Activated naive CD4-positive, alpha-beta T cell treated with anti-CD3 and anti-CD28 coated beads, Interleukin-2, amount 50 U/mL, for 16 hours (primary cell): Measurements from ENCODE around the gene KCTD19.

Source experiments
- DNase-seq: peaks from one replicate; pipeline ENCODE4 v3.0.0-alpha.2; 2020

Gene KCTD19

GRCh38 chr16:67312719-67313118, 13.8 kb downstream of the KCTD19 start:
- no peak for DNase-seq

- peak; percentile 87 for DNase-seq
Measured at GRCh38 chr16:67311607-67312488, 14.7 kb downstream of the KCTD19 start.

GRCh38 chr16:67310561-67310960, 16.0 kb downstream of the KCTD19 start:
- no peak for DNase-seq

- DNase-seq: no peak
Measured at GRCh38 chr16:67305216-67306071, 21.1 kb downstream of the KCTD19 start.

GRCh38 chr16:67304020-67304419, 22.5 kb downstream of the KCTD19 start:
- DNase-seq: no peak

- no peak for DNase-seq
Measured at GRCh38 chr16:67302970-67303369, 23.6 kb downstream of the KCTD19 start.

GRCh38 chr16:67302076-67302475, 24.5 kb downstream of the KCTD19 start:
- no peak for DNase-seq

GRCh38 chr16:67301080-67301782, 25.3 kb downstream of the KCTD19 start:
- no peak for DNase-seq

GRCh38 chr16:67299269-67299668, 27.3 kb downstream of the KCTD19 start:
- no peak for DNase-seq

- no peak for DNase-seq
Measured at GRCh38 chr16:67298277-67298676, 28.3 kb downstream of the KCTD19 start.

- DNase-seq: no peak
Measured at GRCh38 chr16:67296420-67296819, 30.1 kb downstream of the KCTD19 start.

- DNase-seq: no peak
Measured at GRCh38 chr16:67294938-67295361, 31.6 kb downstream of the KCTD19 start.

GRCh38 chr16:67294171-67294757, 32.3 kb downstream of the KCTD19 start:
- no peak for DNase-seq

GRCh38 chr16:67291461-67291860, 35.1 kb downstream of the KCTD19 start:
- no peak for DNase-seq

- no peak for DNase-seq
Measured at GRCh38 chr16:67287960-67288359, 38.6 kb downstream of the KCTD19 start.

GRCh38 chr16:67286441-67287235, 39.9 kb downstream of the KCTD19 start:
- DNase-seq: no peak

- no peak for DNase-seq
Measured at GRCh38 chr16:67284699-67285646, 41.6 kb downstream of the KCTD19 start.

GRCh38 chr16:67283826-67284555, 42.5 kb downstream of the KCTD19 start:
- DNase-seq: no peak

- no peak for DNase-seq
Measured at GRCh38 chr16:67283039-67283825, 43.3 kb downstream of the KCTD19 start.
